ENCODE results near the gene CFAP141. TPM values are rescaled to one million over a fixed set of nuclear protein-coding genes. Genes with fewer than 3 reads are reported as not detected.
"Not testable (repeated sequence)": the region's sequence is repeated elsewhere in the genome, so short reads cannot be mapped to it uniquely, and the experiment has no call there.

The CFAP141 gene
- polyA plus RNA-seq (ENCODE audit: insufficient read length in 10 of 10): not detected
- long read RNA-seq, donor 1: 0 reads
- long read RNA-seq, donor 2: 0 reads
- long read RNA-seq, donor 3: 0 reads
- long read RNA-seq, donor 4: 0 reads
- long read RNA-seq, donor 5: 0 reads
- long read RNA-seq, donor 6: 0 reads
- long read RNA-seq, donor 7: 0 reads
- long read RNA-seq, donor 8: 0 reads
- long read RNA-seq, donor 9: 0 reads

DNA sequence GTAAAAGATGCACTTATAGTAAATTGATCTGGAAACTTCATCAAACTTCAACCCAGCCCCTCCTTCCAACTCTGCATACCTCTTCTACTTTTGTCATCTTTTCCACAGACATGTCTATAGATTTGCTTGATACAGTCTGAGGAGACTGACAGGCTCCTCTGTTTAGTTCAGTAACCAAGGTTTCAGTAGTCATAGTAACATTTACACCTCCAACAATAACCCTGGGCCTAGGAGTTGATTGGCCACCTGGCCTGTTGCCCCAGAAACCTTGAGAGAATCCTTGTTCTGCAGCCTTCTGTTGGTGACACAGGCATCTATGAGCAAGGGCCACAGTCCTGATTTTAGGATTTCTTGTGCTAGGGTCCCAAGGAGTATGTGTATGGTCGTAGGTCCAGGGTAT is at the start of gene CFAP141:
Gene CFAP141, minus strand, starts transcription at position 138 of the 400 bp plus-strand sequence. Its CDS starts 26 bp downstream, at position 112.
- peak in 1 of 3 donors; percentile 38 for DNase-seq

DNA sequence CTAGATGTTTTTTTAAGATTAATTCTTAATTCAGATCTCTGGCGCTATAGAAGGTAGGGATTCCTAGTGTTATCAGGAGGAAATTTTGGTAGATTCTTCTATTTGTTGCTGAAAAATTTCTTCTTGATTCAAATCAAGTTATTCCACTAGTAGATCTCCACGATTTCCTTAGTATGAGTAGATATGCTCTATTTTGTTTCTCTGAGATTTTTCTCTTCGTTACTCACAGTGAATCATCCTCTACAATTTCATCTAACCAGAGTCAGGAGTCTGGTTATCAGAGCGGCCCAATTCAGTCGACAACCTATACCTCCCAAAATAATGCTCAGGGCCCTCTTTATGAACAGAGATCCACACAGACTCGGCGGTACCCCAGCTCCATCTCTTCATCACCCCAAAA is 47.5 kb upstream of the CFAP141 start:
- no peak for DNase-seq

DNA sequence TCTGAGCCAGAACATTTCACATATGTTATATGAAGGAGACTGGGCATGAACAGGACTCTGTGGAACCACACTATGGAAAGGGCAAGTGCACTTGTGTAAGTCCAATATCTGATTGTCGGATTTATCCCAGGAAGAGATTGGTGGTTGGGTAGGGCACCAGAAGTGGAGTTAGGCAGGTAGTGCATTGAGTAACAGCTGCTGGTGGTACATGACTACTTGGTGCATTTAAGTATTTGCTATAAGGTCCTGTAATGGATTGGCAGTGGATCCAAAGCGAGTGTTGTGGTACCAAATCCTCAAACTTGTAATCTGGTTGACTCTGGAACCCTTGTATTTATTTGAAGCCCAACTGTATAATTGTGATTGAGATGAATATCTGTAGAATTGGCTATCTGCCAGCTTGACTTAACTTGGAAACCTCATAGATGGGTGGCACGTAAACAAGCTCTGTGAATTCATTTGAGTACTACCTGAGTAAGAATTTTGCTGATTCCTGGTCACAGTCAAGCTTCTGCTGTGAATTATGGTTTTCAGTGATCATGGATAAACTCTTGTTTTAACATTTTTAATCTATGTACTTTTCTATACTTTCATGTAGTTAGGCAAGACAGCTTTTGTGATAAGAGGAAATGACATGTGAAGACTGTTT is 35.7 kb upstream of the CFAP141 start:
- no peak for DNase-seq

DNA sequence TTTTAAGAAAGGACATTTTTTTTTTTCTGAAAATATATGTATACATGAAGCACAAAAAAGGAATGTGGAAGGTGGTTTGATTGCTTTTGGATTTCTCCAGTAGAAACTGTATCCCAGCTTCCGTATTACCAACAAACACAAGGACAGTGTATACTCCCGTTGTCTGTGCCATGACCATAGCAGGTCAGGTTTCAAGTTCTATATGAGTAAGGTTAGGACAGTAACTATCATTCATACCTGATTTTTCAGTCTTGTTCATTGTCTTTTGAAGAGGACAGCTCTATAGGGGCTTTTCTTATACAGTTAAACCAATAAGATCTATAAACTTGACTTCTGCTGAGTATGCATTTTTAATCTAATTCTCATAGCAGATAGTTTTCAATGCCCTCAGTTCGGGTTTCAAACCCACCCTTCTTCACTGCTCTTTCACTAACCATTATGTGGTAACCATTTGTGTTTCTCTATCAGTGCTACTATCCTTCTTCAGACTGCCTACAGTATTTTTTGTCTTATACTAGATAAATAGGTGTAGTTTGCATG is 34.2 kb upstream of the CFAP141 start:
- DNase-seq: no peak

DNA sequence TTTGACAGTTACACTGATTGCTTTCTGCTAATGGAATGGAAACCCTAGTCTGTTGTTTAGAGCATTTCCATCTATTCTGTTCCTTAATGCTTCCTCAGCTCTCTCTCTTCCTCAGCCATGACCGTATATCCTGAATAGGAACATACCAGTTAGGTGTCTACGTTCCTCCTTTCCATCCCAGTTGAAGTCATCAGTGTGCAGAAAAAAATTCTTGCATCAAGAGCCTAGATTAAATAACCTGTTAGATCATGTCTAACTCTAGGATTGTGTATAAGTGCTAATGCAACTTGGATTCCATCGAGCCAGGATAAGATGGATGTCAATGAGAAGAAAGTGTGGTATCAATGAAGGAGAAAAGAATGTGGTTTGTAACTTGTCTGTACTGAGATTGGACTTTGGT is 33.4 kb upstream of the CFAP141 start:
- no peak for DNase-seq

DNA sequence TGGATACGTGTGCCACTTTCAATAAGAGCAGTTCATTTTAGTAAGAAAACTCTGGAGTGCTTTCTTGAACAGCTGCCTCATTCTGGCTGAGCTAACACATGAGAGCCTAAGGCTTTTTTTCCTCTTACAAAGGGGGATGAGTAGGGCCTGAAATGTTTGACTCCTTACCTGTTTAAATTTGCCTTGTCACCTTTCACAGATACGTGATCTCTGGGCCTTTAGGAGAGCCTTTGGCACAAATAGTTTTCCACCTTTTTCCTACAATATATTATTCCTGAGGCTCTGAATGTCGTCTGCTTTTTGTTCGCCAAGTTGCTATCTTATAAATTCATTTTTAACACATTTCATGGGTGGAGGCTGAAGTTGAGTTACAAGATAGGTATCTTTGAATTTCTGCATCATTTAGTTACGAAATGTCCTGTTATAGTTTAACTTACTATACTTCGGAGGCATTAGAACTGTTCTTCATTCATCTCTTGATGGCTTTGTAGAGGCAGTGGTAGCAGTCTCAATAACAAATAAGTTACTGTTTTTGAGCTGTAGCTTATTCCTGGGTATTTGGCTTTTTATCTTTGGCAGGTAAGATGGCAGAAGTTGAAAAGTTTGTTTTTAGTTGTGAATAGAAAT is 31.9 kb upstream of the CFAP141 start:
- DNase-seq: no peak

DNA sequence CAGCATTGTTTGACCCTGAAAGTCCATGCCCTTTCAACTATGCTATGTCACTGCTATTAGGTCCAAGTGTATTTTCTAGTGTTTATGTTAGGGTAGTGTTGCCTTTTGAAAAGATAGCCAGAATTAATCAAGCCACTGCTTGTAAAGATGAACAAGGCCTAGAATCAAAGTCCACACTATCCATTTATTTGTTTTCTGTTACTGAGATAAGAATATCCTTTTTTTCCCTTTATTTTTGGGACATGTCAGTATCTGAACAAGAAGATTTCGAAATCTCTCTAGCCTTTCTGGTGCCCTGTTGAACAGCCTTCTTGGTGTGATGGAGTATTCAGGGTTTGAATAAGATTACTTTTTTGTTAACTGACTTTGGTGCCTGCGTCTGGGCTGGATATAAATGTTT is 31.3 kb upstream of the CFAP141 start:
- no peak for DNase-seq

DNA sequence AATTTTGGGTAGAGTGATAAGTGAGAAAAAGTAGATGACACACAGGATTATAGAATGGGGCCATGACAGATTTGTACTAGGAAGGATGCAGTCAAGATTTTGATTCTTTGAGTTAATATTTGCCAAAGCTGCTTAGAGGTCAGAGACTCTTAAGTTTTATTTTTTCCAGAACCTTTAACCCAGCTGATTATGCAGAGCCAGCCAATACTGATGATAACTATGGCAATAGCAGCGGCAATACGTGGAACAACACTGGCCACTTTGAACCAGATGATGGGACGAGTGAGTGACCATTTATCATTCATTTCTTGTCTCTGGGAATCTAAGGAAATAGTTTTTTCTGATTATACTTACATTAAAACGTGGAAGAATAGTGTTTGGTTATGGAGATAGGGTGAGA is 30.7 kb upstream of the CFAP141 start:
- no peak for DNase-seq

DNA sequence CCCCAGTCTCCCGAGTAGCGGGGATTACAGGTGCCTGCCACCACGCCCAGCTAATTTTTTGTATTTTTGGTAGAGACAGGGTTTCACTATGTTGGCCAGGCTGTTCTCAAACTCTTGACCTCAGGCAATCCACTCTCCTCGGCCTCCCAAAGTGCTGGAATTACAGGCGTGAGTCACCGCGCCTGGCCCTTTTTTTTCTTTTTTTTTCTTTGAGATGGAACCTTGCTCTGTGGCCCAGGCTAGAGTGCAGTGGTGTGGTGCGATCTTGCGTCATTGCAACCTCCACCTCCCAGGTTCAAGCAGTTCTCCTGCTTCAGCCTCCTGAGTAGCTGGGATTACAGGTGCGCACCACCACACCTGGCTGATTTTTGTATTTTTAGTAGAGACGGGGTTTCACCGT is 27.0 kb upstream of the CFAP141 start:
- DNase-seq: not testable (repeated sequence)

DNA sequence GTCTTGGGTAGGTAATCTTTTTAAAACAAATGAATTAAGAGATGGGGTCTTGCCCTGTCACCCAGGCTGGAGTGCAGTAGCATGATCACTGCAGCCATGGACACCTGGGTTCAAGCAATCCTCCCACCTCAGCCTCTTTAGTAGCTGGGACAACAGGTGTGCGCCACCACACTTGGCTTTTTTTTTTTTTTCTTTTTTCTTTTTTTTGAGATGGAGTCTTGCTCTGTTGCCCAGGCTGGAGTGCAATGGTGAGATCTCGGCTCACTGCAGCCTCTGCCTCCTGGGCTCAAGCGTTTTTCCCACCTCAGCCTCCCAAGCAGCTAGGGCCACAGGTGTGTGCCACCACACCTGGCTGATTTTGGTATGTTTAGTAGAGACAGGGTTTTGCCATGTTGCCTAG is 25.0 kb upstream of the CFAP141 start:
- not testable (repeated sequence) for DNase-seq

DNA sequence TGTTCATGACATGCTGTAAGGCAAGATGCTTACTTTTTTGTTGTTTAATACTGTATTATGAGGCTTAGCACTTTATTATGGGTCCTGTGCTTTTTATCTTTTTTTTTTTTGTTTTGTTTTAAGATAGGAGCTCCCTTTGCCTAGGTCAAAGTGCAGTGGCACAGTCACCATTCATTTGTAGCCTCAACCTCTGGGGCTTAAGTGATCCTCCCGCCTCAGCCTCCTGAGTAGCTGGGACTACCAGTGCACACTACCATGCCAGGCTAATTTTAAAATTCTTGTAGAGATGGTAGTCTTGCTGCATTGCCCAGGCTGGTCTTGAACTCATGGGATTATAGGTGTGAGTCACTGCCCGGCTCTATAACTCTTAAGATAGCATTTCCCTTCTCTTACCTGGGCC is 19.2 kb upstream of the CFAP141 start:
- no peak for DNase-seq

DNA sequence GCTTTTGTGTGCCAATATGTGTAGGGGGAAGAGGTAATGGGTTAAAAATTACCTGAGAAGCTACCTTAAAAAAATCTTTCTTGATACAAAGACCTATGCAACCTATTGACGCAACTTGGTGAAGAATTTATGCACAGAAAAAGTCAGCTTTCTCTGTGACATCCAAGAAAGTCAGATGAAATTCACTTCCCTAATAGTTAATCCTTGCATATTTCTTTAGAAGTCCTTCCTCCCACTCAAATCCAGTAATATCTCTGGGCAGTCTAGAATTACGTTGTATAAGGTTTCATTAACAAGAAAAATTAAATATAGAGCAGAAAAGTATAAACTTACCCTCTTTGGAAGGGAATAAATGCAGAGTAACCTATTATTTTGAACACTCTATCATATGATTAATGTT is 17.5 kb upstream of the CFAP141 start:
- DNase-seq: no peak

DNA sequence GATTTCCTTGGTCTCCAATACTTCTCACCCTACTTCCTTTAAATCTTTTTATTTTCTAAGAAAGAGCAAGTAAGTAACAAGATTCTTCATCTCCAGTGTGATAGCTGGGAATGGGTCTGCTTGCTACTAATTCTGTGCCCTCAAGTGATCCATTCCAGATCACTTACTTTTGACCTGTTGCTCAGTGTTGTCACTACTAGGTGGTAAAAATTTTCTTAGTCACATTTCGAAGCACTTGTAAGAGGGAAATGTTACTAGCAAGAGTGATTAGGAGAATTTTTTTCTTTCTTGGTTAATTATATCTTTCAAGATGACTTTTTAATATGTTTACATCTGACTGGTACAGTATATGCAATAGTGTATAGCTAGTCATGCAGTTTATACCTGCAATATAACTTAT is 16.8 kb upstream of the CFAP141 start:
- no peak for DNase-seq

DNA sequence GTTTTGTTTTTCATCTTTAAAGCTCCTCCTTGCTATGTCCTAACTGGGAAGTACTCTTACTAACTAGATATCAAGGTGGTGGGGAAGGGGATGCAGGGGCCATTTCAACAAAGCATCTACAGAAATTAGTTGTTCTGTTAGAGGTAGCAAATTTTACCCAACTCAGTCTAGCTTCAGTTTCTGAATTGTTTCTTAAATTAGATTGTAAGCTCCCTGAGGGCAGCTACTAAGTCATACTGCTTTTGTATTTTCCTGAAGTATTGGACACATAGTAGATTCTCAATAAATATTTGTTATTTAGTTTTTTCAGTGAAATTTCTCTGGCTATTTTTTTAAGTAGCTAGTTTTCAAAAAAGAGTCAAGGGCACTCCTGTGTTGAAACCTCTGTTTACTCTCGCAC is 16.4 kb upstream of the CFAP141 start:
- DNase-seq: no peak

DNA sequence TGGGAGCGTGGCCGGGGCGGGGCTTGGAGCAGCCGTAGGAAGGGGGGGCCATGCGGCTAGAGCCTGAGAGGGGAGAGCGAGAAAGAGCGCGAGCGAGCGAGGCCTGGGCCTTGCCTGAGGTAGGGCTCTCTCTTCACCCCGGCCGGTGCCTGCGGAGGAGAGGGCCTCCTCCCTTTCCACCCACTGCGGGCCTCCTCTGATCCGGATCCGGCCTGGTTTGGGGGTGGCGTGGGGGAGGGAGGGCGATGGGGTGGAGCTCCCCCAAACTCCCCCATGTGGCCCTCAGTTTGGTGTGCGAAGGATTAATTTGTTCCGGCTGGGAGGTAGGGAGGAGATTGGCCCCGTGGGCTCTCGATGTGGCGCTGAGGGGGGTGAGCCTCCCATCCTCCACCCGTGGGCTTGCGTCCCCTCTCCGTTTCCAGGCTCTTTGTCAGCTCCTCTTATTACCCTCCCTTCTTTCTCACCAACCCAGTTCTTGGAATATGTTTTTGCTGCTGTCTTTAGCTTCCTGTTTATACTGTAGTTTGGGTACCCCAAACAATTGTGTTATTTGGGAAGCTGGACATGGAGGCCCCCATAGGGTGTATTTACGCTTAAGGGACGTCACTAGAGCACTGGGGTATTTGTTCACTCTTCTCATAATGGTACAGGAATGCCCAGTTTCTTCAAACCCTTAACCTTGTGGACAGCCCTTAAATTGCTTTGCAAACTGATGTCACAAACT is 15.3 kb upstream of the CFAP141 start:
- peak; percentile 42 to 81 (median 52) for DNase-seq

DNA sequence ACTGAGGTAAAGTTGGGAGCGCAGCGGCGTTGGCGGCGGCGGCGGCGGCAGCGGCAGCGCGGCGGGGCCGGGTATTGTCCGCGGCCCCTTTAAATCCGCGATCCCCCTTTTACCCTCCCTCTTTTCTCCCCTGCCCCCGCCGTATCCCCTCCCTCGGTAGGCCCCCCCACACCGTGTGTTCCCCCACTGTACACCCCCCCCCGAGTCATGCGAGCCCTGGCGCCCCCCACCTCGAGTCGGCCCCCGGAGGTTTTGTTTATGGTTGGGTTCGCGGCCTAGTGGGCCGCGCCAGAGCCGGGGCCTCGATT is 14.8 kb upstream of the CFAP141 start:
- DNase-seq: no peak

DNA sequence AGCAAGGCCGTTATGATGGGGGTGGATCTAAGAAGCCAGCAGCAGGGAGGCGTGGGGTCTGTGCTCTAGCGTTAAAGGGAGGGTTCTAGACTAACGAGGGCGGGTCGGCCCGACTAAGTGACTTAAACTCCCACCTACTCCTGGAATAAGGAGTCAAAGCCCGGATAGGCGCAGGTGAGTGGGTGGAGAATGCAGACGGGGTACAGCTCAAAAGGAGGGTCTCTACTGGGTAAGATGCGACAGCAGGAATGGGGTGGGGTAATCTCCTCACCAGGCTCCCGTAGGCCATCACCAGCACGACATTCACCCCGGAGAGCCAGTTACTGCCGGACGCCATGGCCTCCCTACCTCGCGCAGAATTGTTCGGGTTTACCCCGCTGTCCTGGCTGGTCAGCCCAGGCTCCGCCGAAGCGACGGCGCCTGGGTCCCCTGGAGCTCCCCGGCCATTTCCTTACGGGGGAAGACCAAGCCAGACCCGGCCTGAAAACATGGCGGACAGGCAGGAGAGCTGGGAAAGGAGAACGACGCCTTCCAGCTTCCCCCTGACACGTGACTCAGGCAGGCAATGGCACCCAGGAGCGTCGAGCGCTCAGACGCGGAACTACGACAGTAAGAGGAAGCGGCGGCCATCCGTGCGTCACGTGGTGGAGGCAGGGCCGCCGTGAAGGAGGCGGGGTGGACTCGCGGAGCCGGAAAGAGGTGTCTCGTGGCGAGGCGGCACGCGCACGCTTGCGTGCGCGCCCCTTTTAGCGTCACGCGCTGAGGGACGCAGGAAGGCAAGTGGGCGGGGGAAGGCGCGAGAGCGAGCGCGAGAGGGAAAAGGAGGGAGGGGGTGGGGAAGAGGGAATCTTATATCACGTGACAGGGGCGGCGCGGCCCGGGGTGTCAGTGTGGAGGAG is 14.2 kb upstream of the CFAP141 start, which contains the start of gene UBAP2L:
Gene UBAP2L, plus strand, starts transcription at position 885 of the 899 bp plus-strand sequence. CDS start 4,169 bp downstream, outside the sequence.
- peak; percentile 100 for DNase-seq

DNA sequence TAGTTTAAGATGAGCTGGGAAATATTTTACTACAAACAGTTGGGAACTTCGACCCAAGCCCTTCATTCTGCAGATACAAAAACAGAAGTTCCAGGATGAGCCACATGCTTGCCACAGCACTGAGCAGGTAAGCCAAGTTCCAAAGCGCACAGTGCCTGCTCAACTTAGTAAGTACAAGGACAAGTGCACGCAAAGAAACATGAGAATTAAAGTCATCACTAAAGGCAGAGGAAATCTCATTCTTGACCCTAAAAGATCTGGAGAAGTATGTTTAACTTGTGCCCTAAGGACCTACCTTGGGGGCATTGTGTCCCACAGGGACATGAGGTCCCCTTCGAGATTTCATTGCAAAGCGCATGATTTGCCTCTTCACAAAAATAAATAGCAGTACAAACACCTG is 13.4 kb upstream of the CFAP141 start:
- peak in 2 of 3 donors; percentile 16 to 43 for DNase-seq

DNA sequence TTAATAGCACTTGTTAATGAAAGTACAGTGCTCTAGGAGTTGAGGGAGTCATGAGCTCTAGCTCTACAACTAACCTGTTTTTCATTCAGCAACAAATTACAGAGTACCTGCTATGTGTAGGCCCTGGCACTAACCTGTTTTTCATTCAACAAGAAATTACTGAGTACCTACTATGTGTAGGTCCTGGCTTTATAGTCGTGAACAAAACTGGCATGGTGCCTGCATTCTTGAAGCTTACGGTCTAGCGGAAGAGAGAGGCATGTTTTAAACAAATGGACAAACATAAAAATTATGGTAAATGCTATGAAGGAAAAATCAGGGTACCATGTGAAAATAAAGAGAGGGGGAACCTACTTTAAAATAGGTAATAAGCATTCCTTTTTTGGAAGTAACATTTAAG is 12.4 kb upstream of the CFAP141 start:
- no peak for DNase-seq

DNA sequence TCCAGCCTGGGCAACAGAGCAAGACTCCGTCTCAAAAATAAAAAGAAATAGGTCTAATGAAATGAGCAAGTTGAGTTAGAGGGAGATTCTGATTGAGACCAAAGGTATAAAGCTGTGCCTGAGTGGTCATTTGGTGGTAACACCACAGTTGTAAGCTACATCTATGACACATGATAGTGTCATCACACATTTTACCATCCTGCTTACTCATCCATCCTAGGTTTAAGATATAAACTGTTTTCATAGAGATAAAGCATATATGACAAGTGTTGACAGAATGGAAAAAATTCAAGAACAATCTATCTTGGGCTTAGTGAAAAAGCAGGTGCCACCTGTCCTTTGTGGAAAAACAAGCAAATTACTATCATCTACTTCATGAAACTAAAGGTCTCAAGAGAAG is 7.1 kb upstream of the CFAP141 start:
- no peak for DNase-seq

DNA sequence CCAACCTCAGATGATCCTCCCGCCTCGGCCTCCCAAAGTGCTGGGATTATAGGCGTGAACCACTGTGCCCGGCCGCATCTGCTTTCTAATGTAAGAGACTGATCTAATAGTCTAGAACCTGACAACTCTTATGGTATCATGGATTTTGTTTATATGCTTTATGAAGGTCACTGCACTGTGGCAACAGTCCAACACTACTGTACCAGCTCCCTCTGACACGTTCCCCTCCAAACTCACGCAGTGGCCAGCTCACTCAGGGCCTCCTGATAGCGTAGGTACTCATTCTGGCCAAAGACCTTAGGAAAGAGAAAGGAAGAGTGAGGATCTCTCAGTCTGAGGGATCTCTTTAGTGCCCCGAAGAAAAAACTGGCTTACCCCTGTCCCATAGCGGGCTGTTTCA is 6.0 kb upstream of the CFAP141 start:
- no peak for DNase-seq

Measured in muscle of back (tissue), 13 donors.